Measurements from ENCODE around the gene ALK.

The ALK gene

DNA sequence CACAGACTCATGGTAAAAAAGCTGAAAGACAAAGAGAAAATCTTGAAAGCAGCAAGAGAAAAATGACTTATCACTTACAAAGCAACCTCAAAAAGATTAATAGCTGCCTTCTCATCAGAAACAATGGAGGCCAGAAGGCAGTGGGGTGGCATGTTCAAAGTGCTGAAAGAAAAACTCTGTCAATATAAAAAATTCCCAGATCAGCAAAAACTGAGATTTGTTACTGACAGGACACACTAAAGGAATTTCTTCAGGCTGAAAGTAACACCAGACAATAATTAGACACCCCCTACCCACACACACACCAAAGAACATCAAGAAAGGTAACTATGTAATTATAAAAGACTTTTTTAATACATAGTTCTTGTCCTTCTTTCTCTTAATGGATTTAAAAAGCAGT is 495.0 kb downstream of the ALK start:
- DNase-seq (ENCODE audit: low read depth in 2 of 3, low spot score in 2 of 3): no peak

DNA sequence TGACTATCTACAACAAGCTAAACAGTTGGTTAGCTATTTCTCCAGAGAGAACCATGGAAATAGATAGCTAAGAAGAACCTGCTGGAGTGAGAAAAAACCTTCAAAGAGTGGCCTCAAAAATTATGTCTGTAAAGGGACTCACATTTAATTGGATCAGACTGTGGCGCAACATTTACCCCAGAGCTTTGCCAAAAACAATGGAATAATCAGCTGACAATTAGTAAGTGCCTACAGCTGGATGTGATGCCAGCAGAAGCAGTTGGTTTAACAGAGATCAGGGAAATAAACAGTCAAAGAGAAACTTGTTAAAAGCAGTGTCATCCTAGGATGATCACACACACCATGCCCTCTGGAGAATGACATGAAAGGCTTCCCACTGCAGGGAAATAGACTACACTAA is 495.5 kb downstream of the ALK start:
- DNase-seq (ENCODE audit: low read depth in 2 of 3, low spot score in 2 of 3): no peak

DNA sequence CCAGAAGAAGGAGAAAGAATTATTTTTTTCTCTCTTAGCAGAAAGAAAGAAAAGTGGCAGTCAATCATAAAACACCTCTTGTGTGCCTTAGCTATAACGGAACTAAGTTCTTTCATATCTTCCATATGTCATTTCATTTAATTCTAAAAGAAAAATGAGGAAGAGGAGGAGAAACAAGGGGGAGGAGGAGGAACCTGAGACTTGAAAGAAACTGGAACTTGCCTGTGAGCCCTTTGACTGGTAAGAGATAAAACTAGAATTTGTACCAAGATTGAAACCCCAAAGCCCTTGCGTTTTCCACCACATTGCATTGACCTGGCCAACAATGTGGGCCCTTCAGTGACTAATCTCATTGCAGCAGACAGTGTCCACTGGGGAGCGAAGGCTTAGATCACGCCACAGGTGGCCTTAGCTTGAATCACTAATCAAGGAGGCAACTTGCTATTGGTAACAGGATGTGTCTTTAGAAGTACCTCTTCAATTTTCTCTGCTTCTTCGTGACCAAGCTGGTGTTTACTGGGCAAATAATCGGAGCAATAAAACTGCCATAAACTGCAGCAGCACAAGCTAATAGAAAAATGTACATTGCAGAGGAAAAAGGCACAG is 498.2 kb downstream of the ALK start:
- no peak for DNase-seq (ENCODE audit: low read depth in 2 of 3, low spot score in 2 of 3)

DNA sequence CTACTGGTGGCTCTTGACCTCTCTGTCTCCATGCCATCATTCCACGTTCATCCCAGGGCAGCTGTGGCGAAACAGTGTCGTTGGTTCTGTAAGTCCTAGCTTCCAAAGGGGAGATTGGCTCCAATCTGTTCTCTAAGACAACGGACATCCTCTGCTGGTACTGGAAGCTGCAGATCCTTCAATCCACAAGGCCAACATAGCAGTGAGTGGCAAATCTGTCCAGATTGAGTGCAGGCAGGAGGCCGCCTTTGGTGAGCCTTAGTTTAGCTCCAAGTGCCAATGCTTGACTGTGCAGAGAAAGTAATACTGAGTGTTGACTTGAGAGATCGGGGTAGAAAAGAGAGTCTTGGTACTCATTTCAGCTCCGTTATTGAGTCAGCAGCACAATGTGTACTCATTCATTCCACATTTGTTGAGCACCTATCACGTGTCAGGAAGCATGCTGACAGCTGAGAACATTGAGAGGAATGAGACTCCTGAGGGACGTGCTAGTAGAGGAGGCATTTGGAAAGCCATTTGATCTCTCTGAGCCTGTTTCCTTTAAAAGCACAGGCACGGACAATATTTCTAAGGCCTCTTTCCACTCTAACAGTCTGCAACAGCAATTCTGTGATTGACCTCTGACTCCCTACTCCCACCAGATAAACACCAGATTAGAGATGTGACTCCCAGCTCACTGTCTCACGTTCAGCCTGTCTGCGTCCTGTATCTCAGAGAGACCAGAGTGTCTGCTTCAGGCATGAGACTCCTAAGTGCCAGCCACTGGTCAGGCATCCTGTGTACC is 500.2 kb downstream of the ALK start:
- DNase-seq (ENCODE audit: low read depth in 2 of 3, low spot score in 2 of 3): no peak

DNA sequence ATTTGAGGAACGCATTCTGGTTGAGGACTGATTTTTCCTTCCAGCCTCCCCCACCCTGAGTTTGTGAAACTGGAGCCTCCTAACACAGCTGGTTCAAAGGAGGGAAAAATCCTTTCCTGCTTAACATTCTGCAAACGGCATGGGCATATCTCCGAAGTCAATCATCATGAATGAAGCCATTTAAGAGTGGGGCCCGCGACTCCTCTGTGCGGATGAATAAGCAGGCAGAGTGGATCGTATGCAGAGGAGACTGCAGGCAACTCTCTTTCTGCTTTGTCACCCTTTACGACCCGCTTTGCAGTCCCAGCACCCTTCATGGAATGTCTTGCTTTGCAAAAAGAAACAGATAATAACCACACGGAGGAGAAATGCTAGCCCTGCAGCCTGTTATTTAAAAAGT is 500.9 kb downstream of the ALK start:
- DNase-seq (ENCODE audit: low read depth in 2 of 3, low spot score in 2 of 3): no peak

DNA sequence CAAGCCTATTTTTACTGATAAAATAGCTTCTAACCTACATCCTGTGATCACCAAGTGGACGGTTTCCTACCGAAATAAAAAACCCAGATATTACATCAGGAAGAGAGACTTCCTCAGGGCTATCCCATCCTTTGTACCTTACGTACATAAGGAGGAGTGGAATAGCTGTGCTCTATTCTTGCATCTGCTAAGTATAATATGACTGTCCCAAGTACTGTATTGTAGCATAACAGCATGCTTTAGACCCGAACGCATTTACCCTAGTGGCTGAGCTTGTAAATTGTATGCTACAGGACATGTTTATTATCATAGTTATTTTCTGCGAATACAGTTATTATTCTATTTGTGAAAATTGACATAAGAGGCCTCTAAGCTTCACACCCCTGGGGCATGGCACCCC is 503.8 kb downstream of the ALK start:
- DNase-seq (ENCODE audit: low read depth in 2 of 3, low spot score in 2 of 3): no peak

DNA sequence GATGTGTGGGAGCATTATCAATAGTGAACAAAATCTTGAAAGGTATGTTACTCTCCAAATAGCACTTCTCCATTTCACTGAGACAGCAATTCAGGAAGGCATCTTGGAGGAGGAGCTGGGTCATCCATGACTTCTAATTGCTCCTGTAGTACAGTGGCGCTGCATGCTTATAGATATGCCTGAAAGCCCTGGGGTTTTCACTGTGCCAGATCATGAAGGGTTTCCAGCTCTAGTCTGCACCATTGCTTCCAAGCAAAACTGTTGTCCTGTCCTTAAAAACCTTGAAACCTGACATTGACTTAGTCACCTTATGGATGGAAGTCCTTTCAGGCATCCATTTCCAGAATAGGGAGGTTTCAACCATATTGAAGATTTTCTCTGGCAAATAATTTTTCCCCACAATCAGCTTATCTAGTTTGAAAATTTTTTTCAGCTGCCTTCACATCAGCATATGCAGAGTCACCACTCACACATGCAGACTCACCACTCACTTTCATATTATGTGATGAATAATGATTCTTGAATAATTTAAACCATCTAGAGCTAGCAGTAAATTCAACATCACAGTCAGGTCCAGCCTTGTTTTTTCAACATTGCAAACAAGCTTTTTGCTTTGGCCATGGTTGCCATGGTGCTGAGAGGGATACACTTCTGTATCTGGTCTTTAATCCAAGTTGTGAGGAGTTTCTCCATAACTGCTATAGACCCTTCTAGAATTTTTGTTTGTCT is 509.0 kb downstream of the ALK start:
- DNase-seq (ENCODE audit: low read depth in 2 of 3, low spot score in 2 of 3): no peak

DNA sequence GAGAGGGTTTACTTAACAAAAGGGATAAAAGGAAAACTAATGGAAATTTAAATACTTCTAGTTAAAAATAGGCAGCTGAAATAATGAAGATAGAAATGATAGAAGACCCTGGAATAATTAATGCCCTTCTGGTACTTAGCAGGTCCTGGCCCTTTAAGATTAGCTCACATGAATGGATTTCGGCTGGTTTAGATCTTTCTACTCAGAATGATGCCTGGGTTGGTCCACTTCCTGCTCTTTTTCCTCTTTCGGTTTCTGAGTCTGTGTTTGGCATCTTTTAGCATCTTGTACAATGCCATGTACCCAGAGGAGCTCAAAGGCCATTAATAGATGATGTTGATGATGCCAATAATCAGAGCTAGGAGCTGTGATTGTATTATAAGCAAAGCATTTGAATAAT is 515.7 kb downstream of the ALK start:
- DNase-seq (ENCODE audit: low read depth in 2 of 3, low spot score in 2 of 3): no peak

DNA sequence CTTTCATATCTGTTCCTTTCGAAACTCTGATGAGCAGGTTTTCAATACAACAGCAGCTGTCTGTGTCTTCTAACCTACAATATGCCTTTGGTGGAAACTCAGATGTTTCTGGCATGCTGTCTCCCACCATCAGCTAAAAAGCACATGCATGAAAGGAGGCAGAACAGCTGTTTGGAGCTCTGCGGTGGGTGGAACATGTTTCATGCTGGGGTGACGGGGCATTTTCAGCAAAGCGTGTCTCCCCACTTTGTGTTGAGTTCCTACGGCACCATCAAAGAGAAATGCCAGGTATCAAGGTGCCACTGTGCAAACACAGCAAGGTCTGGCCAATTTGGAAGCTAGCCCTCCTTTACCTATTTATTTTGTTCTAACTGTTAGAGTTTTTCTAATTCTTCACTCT is 516.1 kb downstream of the ALK start:
- DNase-seq (ENCODE audit: low read depth in 2 of 3, low spot score in 2 of 3): no peak

DNA sequence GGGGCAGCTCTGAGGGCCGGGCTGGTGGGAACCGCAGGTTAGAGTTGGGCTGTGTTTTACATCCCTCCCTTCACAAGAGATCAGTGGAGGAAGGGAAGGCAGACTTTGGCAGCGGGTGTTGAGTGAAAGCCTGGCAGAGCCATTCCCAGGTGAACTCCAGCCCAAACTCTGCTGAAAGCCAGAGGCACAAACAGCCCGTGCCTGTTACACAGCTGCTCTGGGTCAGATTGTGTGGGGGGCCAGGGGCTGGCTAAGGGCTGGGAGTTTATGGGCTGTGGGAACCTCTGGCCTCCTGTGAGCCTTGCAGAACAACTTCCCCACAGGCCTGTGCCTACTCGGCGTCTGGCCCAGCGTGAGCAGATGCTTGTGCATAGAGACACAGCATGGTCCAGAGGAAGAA is 519.4 kb downstream of the ALK start:
- no peak for DNase-seq (ENCODE audit: low read depth in 2 of 3, low spot score in 2 of 3)

DNA sequence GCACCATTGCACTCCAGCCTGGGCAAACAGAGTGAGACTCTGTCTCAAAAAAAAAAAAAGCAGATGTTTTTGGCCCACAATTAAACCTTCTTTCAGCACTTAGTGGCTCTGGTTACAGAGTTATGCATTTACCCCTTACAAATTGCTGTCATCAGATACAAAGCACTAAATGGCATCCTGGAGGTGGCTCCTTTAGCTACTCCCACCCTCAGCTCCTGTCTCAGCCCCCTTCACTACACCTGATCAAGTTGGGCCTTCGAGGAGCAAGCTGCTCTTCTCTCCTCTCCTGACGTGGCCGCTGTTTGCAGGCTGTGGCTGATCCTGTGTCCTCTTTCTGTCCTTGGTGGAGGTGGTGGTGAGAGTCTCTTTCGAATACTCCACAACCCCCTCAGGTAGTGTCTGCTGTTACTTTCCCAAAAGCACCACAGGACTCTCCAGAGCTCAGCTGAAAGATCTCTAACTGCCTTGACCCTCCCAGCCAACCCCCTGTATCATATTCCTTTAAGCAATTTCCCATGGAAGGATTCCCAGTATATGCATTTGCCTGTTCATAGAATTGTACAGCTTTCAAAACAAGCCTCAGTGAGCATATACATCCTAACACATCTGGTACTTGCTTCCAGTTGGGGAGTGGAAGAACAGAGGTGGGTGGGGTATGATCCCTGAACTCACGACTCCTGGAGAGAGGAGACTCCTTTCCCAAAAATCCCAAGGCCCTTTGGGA is 520.3 kb downstream of the ALK start:
- DNase-seq (ENCODE audit: low read depth in 2 of 3, low spot score in 2 of 3): no peak

DNA sequence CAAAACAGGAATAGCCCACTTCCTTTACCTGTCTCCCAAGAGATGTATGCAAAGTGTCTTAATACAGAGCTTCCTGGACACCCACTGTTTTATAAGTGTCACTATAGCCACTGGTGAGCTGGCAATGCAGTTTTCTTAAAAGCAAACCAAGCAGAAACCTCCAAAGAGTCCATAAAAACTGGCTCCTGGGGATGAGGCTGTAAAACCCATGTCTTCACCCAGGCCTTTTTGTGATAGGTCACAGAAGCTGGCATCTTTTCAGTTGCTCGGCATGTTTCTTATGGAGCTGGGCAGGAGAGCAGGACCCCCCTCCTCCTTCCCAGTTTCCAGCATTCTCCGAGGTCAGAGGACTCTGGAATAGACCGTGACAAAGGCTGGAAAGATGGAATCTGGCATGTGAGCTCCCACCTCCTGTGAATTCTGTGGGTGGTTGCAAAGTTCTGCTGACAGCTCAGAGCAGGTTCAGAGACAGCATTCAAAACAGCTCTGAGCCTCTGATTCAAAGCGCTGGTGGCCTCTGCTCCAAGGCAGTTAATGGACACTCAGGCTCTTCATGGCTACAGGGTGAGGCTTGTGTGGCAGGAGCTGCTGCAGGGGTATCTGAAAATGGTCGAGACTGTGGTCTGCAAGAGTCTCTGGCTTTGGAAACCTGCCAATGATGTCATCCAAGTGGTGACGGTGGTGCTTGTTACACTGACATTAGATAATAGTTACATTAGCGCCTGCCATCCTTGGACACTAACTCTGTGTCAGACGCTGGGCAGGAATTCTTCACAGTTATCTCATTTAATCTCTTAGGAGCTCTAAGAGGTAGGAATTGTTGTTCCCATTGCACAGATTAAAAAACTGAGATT is 522.8 kb downstream of the ALK start:
- DNase-seq (ENCODE audit: low read depth in 2 of 3, low spot score in 2 of 3): no peak

DNA sequence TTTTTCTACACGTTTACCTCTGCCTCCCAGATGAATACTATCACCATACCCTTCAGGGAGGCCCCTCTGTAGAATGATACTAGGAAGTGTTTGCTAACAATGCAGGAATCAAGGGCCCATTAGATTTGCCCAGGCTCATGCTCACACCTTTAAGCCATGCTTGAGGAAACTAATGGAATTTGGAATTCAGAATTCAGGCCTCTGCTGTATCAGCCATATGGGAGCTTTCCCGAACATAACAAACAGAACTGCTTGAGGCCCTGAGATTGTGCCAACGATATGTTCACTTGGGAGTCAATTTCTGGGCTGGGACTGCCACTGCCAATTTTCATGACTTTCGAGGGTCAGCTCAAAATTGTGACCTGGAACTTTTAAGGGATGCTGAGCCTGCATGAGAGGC is 523.7 kb downstream of the ALK start:
- DNase-seq (ENCODE audit: low read depth in 2 of 3, low spot score in 2 of 3): no peak

DNA sequence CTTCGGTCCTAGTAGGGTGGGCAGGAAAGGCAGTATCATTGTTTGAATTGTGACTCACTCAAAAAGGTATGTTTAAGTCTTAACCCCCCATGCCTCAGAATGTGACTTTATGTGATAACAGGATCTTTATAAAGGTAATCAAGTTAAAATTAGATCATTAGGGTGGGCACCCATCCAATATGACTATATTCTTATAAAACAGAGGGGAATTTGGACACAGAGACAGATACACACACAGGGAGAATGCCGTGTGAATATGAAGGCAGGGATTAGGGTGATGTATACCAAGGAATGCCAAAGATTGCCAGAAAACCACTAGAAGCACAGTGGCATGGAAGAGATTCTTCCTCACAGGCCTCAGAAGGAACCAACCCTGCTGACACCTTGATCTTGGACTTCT is 524.3 kb downstream of the ALK start:
- no peak for DNase-seq (ENCODE audit: low read depth in 2 of 3, low spot score in 2 of 3)

DNA sequence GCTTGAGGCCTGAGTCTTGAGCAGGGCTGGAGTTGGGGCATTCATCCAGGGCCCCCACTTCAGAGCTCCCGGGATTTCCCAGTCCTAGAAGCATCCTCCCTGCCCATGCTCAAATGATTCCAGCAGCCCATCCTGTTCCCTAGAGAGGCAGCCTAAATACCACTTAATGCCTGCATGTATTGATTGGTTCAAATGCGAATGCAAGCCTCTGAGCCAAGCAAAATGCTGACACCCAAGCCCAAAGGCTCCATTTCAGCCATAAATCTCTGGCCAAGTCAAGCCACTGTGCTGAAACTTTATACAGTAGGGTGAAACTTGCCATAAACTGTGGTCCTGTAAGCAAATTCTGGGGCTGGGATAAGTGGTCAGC is 526.4 kb downstream of the ALK start:
- DNase-seq (ENCODE audit: low read depth in 2 of 3, low spot score in 2 of 3): no peak

DNA sequence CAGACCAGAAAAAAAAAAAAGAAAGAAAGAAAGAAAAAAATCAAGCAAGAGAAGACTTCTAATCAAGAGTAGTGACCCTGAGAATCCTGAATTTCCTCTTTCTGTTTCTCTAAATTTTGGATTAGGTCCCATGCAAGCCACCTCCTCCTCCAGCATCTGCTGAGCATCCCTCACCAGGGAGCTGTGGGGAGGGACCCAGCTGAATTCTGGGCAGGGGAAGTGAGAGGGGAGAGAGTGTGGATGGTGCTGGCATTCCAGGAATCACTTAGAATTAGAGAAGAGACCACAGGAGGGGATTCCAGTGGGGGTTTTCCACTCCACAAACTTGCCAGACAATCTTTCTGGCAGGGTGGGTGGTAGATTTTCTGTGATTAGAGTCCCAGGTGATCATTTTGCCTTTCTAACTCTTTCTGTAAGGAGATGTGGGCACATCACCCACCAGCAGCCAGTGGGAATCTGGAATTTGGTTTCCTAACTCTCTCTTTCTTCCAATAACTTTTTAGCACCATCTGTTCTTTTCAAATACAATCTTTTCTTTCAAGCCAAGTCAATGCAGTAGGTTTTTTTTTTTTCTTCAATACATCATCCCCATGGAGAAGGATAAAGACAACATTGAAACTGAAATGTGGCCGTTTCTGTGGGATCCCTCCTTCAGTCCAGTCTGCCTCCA is 526.9 kb downstream of the ALK start:
- no peak for DNase-seq (ENCODE audit: low read depth in 2 of 3, low spot score in 2 of 3)

DNA sequence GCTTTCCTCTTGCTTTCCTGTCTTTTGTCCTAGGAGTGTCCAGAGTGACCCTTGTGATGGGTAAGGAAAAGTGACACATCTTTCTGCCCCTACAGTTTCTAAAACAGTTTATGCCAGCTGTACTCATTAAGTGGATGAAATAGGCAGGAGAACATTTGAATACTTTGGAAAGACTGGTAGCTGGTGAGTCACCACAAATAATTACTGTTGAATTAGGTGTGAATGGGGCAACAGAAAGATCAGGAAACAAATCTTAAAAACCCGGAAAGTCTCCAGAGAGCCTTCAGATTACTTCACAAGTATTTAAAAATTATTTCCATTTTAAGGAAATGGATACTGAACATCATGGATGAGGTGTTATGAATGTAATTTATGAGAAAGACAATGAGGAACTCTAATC is 527.7 kb downstream of the ALK start:
- no peak for DNase-seq (ENCODE audit: low read depth in 2 of 3, low spot score in 2 of 3)

DNA sequence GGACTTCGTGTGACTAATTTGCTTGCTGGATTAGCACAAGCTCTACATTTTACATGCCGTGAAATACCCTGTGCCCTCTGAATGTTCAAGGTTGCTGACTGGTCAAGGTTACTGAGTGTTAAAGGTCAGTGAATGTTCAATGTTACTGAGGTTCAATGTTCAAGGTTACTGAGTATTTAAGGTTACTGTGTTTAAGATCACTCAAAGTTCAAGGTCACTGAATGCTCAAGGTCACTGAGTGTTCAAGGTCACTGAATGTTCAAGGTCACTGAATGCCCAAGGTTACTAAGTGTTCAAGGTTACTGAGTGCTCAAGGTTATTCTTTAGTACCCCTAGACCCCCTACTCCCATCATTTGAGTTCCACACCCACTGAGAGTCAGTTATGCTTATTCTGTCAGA is 528.6 kb downstream of the ALK start:
- DNase-seq (ENCODE audit: low read depth in 2 of 3, low spot score in 2 of 3): no peak

DNA sequence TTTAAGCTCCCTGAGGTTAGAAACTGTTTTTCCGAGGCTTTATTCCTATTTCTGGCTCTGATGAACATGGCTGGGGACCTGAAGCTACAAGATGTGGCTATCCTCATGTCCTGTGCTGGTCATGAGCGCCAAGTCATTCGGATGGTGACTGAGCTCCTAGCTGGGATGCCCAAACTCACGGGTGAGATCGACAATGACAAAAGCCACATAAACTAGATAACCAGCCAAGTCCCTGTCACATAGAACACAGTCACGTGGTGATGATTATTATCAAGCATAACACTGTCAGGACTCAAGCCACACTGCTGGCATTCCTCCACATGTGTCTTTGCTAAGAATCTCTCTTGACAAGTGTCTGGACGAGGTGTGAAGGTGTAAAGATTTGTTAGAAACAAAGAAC is 531.2 kb downstream of the ALK start:
- no peak for DNase-seq (ENCODE audit: low read depth in 2 of 3, low spot score in 2 of 3)

DNA sequence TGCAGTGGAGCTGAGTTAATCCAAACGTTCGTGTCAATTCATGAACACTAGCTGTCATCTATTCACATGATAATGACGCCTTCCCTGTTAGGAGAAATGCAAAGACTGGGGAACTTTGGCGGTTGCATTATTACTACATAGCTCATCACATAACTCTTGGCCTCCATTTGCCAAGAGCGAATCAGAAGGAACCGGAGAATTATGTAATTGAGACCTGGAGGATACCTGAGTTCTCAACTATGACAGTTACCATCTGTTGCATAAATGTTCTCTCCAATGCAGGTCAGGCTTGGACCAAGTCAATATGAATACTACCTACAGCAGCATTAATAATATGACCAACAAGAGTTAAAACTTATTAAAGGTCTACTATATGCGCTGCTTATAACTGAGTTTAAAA is 531.7 kb downstream of the ALK start:
- no peak for DNase-seq (ENCODE audit: low read depth in 2 of 3, low spot score in 2 of 3)

Measured in activated CD8-positive, alpha-beta memory T cell treated with anti-CD3 and anti-CD28 coated beads for 48 hours (primary cell).